WERI-Rb-1 (cell line): Measurements from ENCODE around the gene TSC22D1.
A peak's percentile ranks its signal among the peaks of the same experiment; 100 is the strongest.

Experiments
- DNase-seq: peaks from one replicate; pipeline ENCODE4 v3.0.0-alpha.2; 2020
- H3K27ac ChIP-seq: fragments of 250-450 bp; sonication (Bioruptor Pico); 2 replicates; pipeline ENCODE4 v1.5.1; 2020; ENCODE audit warnings: mild to moderate bottlenecking, moderate library complexity
- H3K27me3 ChIP-seq: fragments of 250-450 bp; sonication (Bioruptor Pico); 2 replicates; pipeline ENCODE4 v1.5.1; 2021; ENCODE audit warnings: mild to moderate bottlenecking, low read depth, moderate library complexity; ENCODE audit not compliant: insufficient read depth, severe bottlenecking
- H3K36me3 ChIP-seq: fragments of 250-450 bp; sonication (Bioruptor Pico); 2 replicates; pipeline ENCODE4 v1.5.1; 2020; ENCODE audit warnings: mild to moderate bottlenecking, moderate library complexity
- H3K4me3 ChIP-seq: 2 replicates; pipeline ENCODE4 v1.5.1; 2011; ENCODE audit warnings: low read depth, mild to moderate bottlenecking, control low read depth, low read length
- H3K9me3 ChIP-seq: fragments of 250-450 bp; sonication (Bioruptor Pico); 2 replicates; pipeline ENCODE4 v1.5.1; 2021; ENCODE audit warnings: mild to moderate bottlenecking, moderate library complexity; ENCODE audit not compliant: severe bottlenecking
- CTCF ChIP-seq: IDR thresholded peaks from 2 replicates; pipeline ENCODE4 v1.5.1; 2011; ENCODE audit warnings: low read depth, mild to moderate bottlenecking, control low read depth, inconsistent platforms, low read length

Gene TSC22D1

DNA sequence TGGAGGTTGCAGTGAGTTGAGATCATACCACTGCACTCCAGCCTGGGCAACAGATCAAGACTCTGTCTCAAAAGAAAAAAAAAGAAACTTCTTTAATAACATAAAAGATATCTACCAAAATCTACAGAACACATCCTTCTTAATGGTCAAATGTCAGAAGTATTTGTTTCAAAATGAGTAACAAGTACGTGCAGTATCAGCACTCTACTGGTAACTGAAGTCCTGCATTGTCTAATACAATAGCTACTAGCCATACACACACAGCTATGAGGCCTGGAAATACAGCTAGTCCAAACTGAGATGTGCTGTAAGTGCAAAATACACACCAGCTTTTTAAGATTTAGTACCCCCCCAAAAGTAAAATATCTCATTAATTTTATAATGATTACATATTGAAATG lies 88.1 kb downstream of the TSC22D1 start:
- DNase-seq, result no peak

DNA sequence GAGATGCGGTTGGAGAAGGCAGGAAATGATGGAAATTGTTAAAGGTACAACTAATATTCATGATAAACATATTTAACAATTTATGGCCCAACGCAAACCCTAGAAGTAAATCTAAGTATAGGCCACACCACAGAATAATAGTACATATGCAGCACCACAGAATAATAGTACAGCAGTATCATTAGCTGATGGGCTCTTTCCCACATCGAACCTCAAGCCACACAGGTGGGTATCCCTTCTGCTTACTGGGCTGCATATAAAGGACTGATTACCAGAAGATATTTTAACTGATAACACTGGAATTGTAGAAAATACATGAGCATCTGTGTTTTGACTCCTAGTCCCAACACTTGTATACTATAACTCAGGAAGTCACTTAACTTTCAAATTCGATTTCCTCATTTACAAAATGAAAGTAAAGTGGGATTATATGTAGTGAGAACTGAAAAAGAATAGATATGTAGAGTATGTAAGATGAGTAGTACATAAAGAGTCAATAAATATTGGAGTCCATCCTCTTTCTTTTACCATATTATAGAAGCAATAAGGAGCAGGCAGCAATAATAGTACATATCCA lies 91.5 kb downstream of the TSC22D1 start:
- DNase-seq, result no peak
- no peak for TF ChIP-seq CTCF
- Histone ChIP-seq H3K9me3 (no peaks in the 10 kb centered on the region), H3K27me3 (no peaks in the 10 kb centered on the region), H3K4me3 (no peak overlapping the region), H3K27ac (no peak overlapping the region), H3K36me3 (no peaks in the 10 kb centered on the region)

More for the DNA sequence above, 88.1 kb downstream of the TSC22D1 start:
- H3K9me3 ChIP-seq, result no peaks in the 10 kb centered on the region
- no peak for TF ChIP-seq CTCF
- no peaks in the 10 kb centered on the region for H3K36me3 ChIP-seq
- no peak overlapping the region for H3K4me3 ChIP-seq
- H3K27ac ChIP-seq, result no peak overlapping the region
- H3K27me3 ChIP-seq, result no peaks in the 10 kb centered on the region

GRCh38 chr13:44474122-44474910 lies 101.8 kb downstream of the TSC22D1 start:
- no peak for DNase-seq
- Histone ChIP-seq H3K4me3 (no peak overlapping the region), H3K27me3 (no peaks in the 10 kb centered on the region), H3K9me3 (no peaks in the 10 kb centered on the region), H3K27ac (no peak overlapping the region), H3K36me3 (no peaks in the 10 kb centered on the region)
- TF ChIP-seq CTCF, result no peak

DNA sequence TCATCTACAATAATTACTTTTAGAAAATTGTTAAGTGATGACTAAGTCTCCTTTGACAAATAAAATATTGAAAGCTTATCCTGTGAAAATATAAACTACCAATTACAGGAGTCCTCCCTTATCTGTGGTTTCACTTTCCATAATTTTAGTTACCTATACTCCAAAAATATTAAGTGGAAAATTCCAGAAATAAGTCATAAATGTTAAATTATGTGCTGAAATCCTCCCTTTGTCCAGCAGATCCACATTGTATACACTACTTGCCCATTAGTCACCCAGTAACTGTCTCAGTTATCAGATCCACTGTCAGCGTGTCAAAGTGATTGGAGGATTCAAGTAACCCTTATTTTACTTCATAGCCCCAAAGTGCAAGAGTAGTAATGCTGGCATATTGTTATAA lies 104.4 kb downstream of the TSC22D1 start:
- Histone ChIP-seq H3K36me3 (no peaks in the 10 kb centered on the region), H3K9me3 (no peaks in the 10 kb centered on the region), H3K27ac (no peak overlapping the region), H3K27me3 (no peaks in the 10 kb centered on the region), H3K4me3 (no peak overlapping the region)
- no peak for TF ChIP-seq CTCF
- DNase-seq, result no peak

GRCh38 chr13:44470638-44471562 lies 105.2 kb downstream of the TSC22D1 start:
- Histone ChIP-seq H3K4me3 (no peak overlapping the region), H3K27ac (no peak overlapping the region), H3K9me3 (no peaks in the 10 kb centered on the region), H3K36me3 (no peaks in the 10 kb centered on the region), H3K27me3 (no peaks in the 10 kb centered on the region)
- TF ChIP-seq CTCF, result 0 out of 2 replicates have a peak, but pooled peaks have one; percentile 4
- no peak for DNase-seq
